WI38 (cell line): Measurements from ENCODE around the gene FBXL22.

Experiments used
- H3K4me3 ChIP-seq: 2 replicates; pipeline ENCODE4 v1.5.1; 2011; ENCODE audit warnings: low read depth, mild to moderate bottlenecking, control low read depth, low read length
- CTCF ChIP-seq: IDR thresholded peaks from 2 replicates; pipeline ENCODE4 v1.5.1; 2012; ENCODE audit warnings: low read depth, mild to moderate bottlenecking, control low read depth, low read length

The FBXL22 gene

GRCh38 chr15:63559753-63560152 lies 37.4 kb upstream of the FBXL22 start:
- TF ChIP-seq CTCF: no peak
- no peak overlapping the region for H3K4me3 ChIP-seq

- H3K4me3 ChIP-seq: no peak overlapping the region
- no peak for TF ChIP-seq CTCF
Observed at GRCh38 chr15:63560741-63561448, 36.3 kb upstream of the FBXL22 start.

GRCh38 chr15:63564093-63564492 lies 33.1 kb upstream of the FBXL22 start:
- H3K4me3 ChIP-seq: no peak overlapping the region
- no peak for TF ChIP-seq CTCF

GRCh38 chr15:63565536-63566186 lies 31.5 kb upstream of the FBXL22 start:
- no peak for TF ChIP-seq CTCF
- H3K4me3 ChIP-seq: no peak overlapping the region

GRCh38 chr15:63572749-63573464 lies 24.3 kb upstream of the FBXL22 start:
- TF ChIP-seq CTCF: no peak
- no peak overlapping the region for H3K4me3 ChIP-seq

GRCh38 chr15:63573533-63573932 lies 23.7 kb upstream of the FBXL22 start:
- no peak overlapping the region for H3K4me3 ChIP-seq
- no peak for TF ChIP-seq CTCF

- TF ChIP-seq CTCF: no peak
Observed at GRCh38 chr15:63575312-63575711, 21.9 kb upstream of the FBXL22 start.

More at GRCh38 chr15:63575312-63575711, 21.9 kb upstream of the FBXL22 start:
- no peak overlapping the region for H3K4me3 ChIP-seq
